ENCODE data around the gene IRX6.

- TF ChIP-seq CTCF (conservative IDR thresholded peaks at IDR 0.05) (no peak), EZH2 (IDR thresholded peaks at IDR 0.05; ENCODE audit: low read depth) (no peak)
Observed at GRCh38 chr16:55329791-55330428, 5.9 kb downstream of the IRX6 start.

Data from PC-9 (cell line).